NCI-H1105 treated with DMSO at 0.1 percent for 48 hours (cell line): ENCODE data around the gene ZNF24.

Experiments used
- DNase-seq: peaks from one replicate; lab custom pipeline; 2025; lab: John Stamatoyannopoulos, UW

Gene ZNF24

GRCh38 chr18:35343936-35344735 lies at the start of gene ZNF24:
TSS of gene ZNF24 (minus strand) at chr18:35344420. CDS start at chr18:35340650, 3,770 bp downstream.
- DNase-seq, result peak; percentile 94

GRCh38 chr18:35393716-35394115 lies 49.5 kb upstream of the ZNF24 start:
- no peak for DNase-seq

- DNase-seq, result no peak
These were observed 48.2 kb upstream of the ZNF24 start for GRCh38 chr18:35392375-35392774.

- no peak for DNase-seq
These were observed 46.9 kb upstream of the ZNF24 start for GRCh38 chr18:35390951-35391700.

- no peak for DNase-seq
These were observed 44.9 kb upstream of the ZNF24 start for GRCh38 chr18:35389095-35389618.

GRCh38 chr18:35387152-35387571 lies 42.9 kb upstream of the ZNF24 start:
- DNase-seq, result peak; percentile 23

GRCh38 chr18:35386600-35387100 lies 42.4 kb upstream of the ZNF24 start:
- DNase-seq, result peak; percentile 67

- no peak for DNase-seq
These were observed 38.9 kb upstream of the ZNF24 start for GRCh38 chr18:35383136-35383535.

GRCh38 chr18:35379421-35379820 lies 35.2 kb upstream of the ZNF24 start:
- no peak for DNase-seq

GRCh38 chr18:35378574-35378896 lies 34.3 kb upstream of the ZNF24 start:
- DNase-seq, result no peak

- DNase-seq, result no peak
These were observed 33.8 kb upstream of the ZNF24 start for GRCh38 chr18:35377875-35378573.

GRCh38 chr18:35376742-35377695 lies 32.8 kb upstream of the ZNF24 start, which contains the start of gene ZNF396:
TSS of gene ZNF396 (minus strand) at chr18:35377337. CDS start at chr18:35374292, 3,045 bp downstream.
- DNase-seq, result peak; percentile 76

GRCh38 chr18:35376393-35376741 lies 32.1 kb upstream of the ZNF24 start:
- DNase-seq, result peak; percentile 23

- DNase-seq, result no peak
These were observed 30.5 kb upstream of the ZNF24 start for GRCh38 chr18:35374708-35375107.

- DNase-seq, result no peak
These were observed 27.4 kb upstream of the ZNF24 start for GRCh38 chr18:35371412-35372195.

GRCh38 chr18:35369126-35369525 lies 24.9 kb upstream of the ZNF24 start:
- DNase-seq, result no peak

- DNase-seq, result no peak
These were observed 24.4 kb upstream of the ZNF24 start for GRCh38 chr18:35368595-35368994.

GRCh38 chr18:35362531-35362930 lies 18.3 kb upstream of the ZNF24 start:
- DNase-seq, result no peak

GRCh38 chr18:35361570-35362321 lies 17.5 kb upstream of the ZNF24 start:
- DNase-seq, result no peak
